SK-N-MC (cell line): ENCODE results near the gene LOXHD1.

Source experiments
- DNase-seq: peaks from one replicate; pipeline ENCODE4 v3.0.0-alpha.2; 2011; ENCODE audit warnings: low read depth, low spot score
- H3K27ac ChIP-seq: fragments of 200-600 bp; sonication (generic); 2 replicates; pipeline ENCODE4 v1.5.1; 2016; ENCODE audit warnings: mixed run types
- H3K36me3 ChIP-seq: fragments of 200-600 bp; sonication (generic); 2 replicates; pipeline ENCODE4 v1.6.1; 2017; ENCODE audit warnings: antibody characterized with exemption, low read length, mixed read lengths; ENCODE audit not compliant: insufficient read depth
- H3K4me3 ChIP-seq: fragments of 200-600 bp; sonication (generic); 2 replicates; pipeline ENCODE4 v1.5.1; 2016
- H3K9ac ChIP-seq: fragments of 200-600 bp; sonication (generic); 2 replicates; pipeline ENCODE4 v1.8.0; 2017; ENCODE audit warnings: mixed run types, mixed read lengths; ENCODE audit not compliant: insufficient read length
- H3K9me3 ChIP-seq: fragments of 200-600 bp; sonication (generic); 2 replicates; pipeline ENCODE4 v1.6.1; 2017; ENCODE audit warnings: low read depth, mild to moderate bottlenecking, antibody characterized with exemption, low read length, moderate library complexity, mixed read lengths
- EZH2 ChIP-seq: fragments of 200-600 bp; sonication (generic); IDR thresholded peaks from one replicate; pipeline ENCODE4 v1.6.1; 2017; ENCODE audit warnings: antibody characterized with exemption
- FOXP2 ChIP-seq: optimal IDR thresholded peaks from 2 replicates; pipeline ENCODE3; 2011; ENCODE audit warnings: mild to moderate bottlenecking, moderate library complexity; ENCODE audit not compliant: insufficient read depth; ENCODE audit errors: extremely low read length, control extremely low read depth
- POLR2AphosphoS5 ChIP-seq: IDR thresholded peaks from 2 replicates; pipeline ENCODE4 v1.6.1; 2012; ENCODE audit warnings: mild to moderate bottlenecking, low read depth, low read length, borderline replicate concordance

The LOXHD1 gene

GRCh38 chr18:46431522-46432171, 225.4 kb downstream of the LOXHD1 start:
- no peaks in the 10 kb centered on the region for H3K36me3 ChIP-seq

GRCh38 chr18:46429649-46430224, 227.3 kb downstream of the LOXHD1 start:
- Histone ChIP-seq H3K4me3 (no peak overlapping the region), H3K27ac (no peak overlapping the region), H3K36me3 (no peaks in the 10 kb centered on the region), H3K9me3 (no peaks in the 10 kb centered on the region), H3K9ac (no peak overlapping the region)
- TF ChIP-seq FOXP2 (no peak), POLR2AphosphoS5 (no peak), EZH2 (no peak)
- no peak for DNase-seq

More at GRCh38 chr18:46431522-46432171, 225.4 kb downstream of the LOXHD1 start:
- DNase-seq, result no peak
- no peak for TF ChIP-seq EZH2
- TF ChIP-seq FOXP2, result no peak
- TF ChIP-seq POLR2AphosphoS5, result no peak
- H3K4me3 ChIP-seq, result no peak overlapping the region
- H3K9ac ChIP-seq, result no peak overlapping the region
- no peaks in the 10 kb centered on the region for H3K9me3 ChIP-seq
- H3K27ac ChIP-seq, result no peak overlapping the region

- TF ChIP-seq FOXP2 (no peak), POLR2AphosphoS5 (no peak), EZH2 (no peak)
- no peak overlapping the region for H3K9ac ChIP-seq
- H3K27ac ChIP-seq, result no peak overlapping the region
- H3K4me3 ChIP-seq, result no peak overlapping the region
- H3K36me3 ChIP-seq, result no peaks in the 10 kb centered on the region
- no peaks in the 10 kb centered on the region for H3K9me3 ChIP-seq
- no peak for DNase-seq
These were observed 227.9 kb downstream of the LOXHD1 start for GRCh38 chr18:46429130-46429529.

GRCh38 chr18:46428368-46428767, 228.7 kb downstream of the LOXHD1 start:
- TF ChIP-seq POLR2AphosphoS5 (no peak), EZH2 (no peak), FOXP2 (no peak)
- no peak overlapping the region for H3K9ac ChIP-seq
- H3K27ac ChIP-seq, result no peak overlapping the region
- DNase-seq, result no peak
- H3K4me3 ChIP-seq, result no peak overlapping the region
- H3K36me3 ChIP-seq, result no peaks in the 10 kb centered on the region
- no peaks in the 10 kb centered on the region for H3K9me3 ChIP-seq

DNA sequence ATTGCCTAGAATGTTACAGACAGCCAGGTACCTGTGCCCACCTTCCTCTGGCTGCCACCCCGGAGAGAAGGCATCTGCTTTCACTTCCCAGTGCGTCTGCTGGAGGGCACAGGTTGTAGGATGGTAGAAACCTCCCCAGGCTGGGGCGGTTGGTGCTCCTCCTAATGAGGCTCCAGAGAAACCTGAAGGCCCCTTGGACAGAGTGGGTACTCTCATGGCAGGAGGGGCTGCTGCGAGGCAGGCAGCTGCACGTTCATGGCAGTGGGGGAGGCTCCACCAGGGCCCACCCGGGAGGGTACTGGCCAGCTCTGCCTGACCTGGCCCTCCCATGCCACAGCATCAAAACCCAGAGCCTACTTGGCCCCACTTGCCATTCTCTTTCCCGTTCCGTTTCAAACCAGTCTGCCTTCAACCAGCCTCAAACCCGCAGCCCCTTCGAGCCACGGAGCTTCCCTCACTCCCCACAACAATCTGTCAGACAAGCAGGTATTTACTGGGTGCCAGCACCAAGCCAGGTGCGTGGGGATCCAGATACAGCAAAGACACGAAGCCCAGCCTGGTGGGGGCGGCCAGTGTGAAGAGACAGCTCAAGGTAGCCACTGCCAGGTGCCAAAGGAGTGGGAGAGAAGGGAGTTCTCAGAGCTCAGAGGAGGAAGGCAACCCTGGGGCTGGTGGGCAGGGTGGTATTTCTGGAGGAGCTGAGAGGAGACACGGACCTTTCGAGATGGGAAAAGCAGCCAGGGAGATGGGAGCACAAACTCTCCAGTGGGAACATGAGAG, 229.6 kb downstream of the LOXHD1 start:
- Histone ChIP-seq H3K27ac (no peak overlapping the region), H3K4me3 (no peak overlapping the region)
- no peak for DNase-seq

More for the DNA sequence above, 229.6 kb downstream of the LOXHD1 start:
- no peak for TF ChIP-seq POLR2AphosphoS5
- no peak for TF ChIP-seq EZH2
- no peak for TF ChIP-seq FOXP2
- Histone ChIP-seq H3K9ac (no peak overlapping the region), H3K9me3 (no peaks in the 10 kb centered on the region), H3K36me3 (no peaks in the 10 kb centered on the region)
